MM.1S (cell line): ENCODE data around the gene APOB.

Experiments
- DNase-seq: peaks from one replicate; pipeline ENCODE4 v3.0.0-alpha.2; 2015
- H2AFZ ChIP-seq: fragments of 300-600 bp; sonication (generic); 2 replicates; pipeline ENCODE4 v1.6.0; 2016; ENCODE audit warnings: antibody characterized with exemption, low read length
- H3F3A ChIP-seq: fragments of 300-600 bp; sonication (generic); 2 replicates; pipeline ENCODE4 v1.6.1; 2016; ENCODE audit warnings: mild to moderate bottlenecking, antibody characterized with exemption, low read length, moderate library complexity, mixed read lengths; ENCODE audit not compliant: insufficient read depth
- H3K27ac ChIP-seq: fragments of 300-600 bp; sonication (generic); 2 replicates; pipeline ENCODE4 v1.5.1; 2016; ENCODE audit warnings: mild to moderate bottlenecking, low read length
- H3K27me3 ChIP-seq: fragments of 300-600 bp; sonication (generic); replicated peaks from 2 replicates; pipeline ENCODE4 v1.6.0; 2016; ENCODE audit warnings: low read length; ENCODE audit not compliant: insufficient read depth
- H3K36me3 ChIP-seq: fragments of 300-600 bp; sonication (generic); replicated peaks from 2 replicates; pipeline ENCODE4 v1.6.1; 2016; ENCODE audit warnings: mild to moderate bottlenecking, low read length, mixed read lengths; ENCODE audit not compliant: insufficient read depth
- H3K4me1 ChIP-seq: fragments of 300-600 bp; sonication (generic); 2 replicates; pipeline ENCODE4 v1.6.1; 2016; ENCODE audit warnings: low read length, mixed read lengths
- H3K4me2 ChIP-seq: fragments of 300-600 bp; sonication (generic); 2 replicates; pipeline ENCODE4 v1.6.0; 2016; ENCODE audit warnings: low read depth, low read length
- H3K4me3 ChIP-seq: fragments of 300-600 bp; sonication (generic); 2 replicates; pipeline ENCODE4 v1.5.1; 2016; ENCODE audit warnings: low read length, mixed read lengths
- H3K79me2 ChIP-seq: fragments of 300-600 bp; sonication (generic); 2 replicates; pipeline ENCODE4 v1.6.1; 2016; ENCODE audit warnings: mixed run types, low read length, mixed read lengths
- H3K9ac ChIP-seq: fragments of 300-600 bp; sonication (generic); 2 replicates; pipeline ENCODE4 v1.6.1; 2016; ENCODE audit warnings: low read length, mixed read lengths
- H3K9me2 ChIP-seq: fragments of 300-600 bp; sonication (generic); replicated peaks from 2 replicates; pipeline ENCODE4 v1.6.1; 2016; ENCODE audit warnings: mild to moderate bottlenecking, low read length, mixed read lengths; ENCODE audit not compliant: insufficient read depth
- H3K9me3 ChIP-seq: fragments of 300-600 bp; sonication (generic); replicated peaks from 2 replicates; pipeline ENCODE4 v1.6.1; 2016; ENCODE audit warnings: mild to moderate bottlenecking, low read length, mixed read lengths; ENCODE audit not compliant: insufficient read depth
- H4K20me1 ChIP-seq: fragments of 300-600 bp; sonication (generic); 2 replicates; pipeline ENCODE4 v1.6.1; 2016; ENCODE audit warnings: mild to moderate bottlenecking, low read length, moderate library complexity, mixed read lengths; ENCODE audit not compliant: insufficient read depth
- CTCF ChIP-seq: fragments of 300-600 bp; sonication (generic); IDR thresholded peaks from 2 replicates; pipeline ENCODE4 v1.5.1; 2016; ENCODE audit warnings: antibody characterized with exemption, low read length, mixed read lengths
- EZH2 ChIP-seq: fragments of 300-600 bp; sonication (generic); optimal IDR thresholded peaks from 2 replicates; pipeline ENCODE3; 2017; ENCODE audit warnings: low read depth, mild to moderate bottlenecking, antibody characterized with exemption, low read length, mixed read lengths
- EZH2phosphoT487 ChIP-seq: fragments of 300-600 bp; sonication (generic); IDR thresholded peaks from 2 replicates; pipeline ENCODE4 v1.6.1; 2018; ENCODE audit warnings: antibody characterized with exemption, low read length

The APOB gene

GRCh38 chr2:21046506-21046905, 2.6 kb upstream of the APOB start:
- Histone ChIP-seq H3K27ac (no peak overlapping the region), H3K4me3 (no peak overlapping the region), H3K27me3 (no peaks in the 10 kb centered on the region), H3K9ac (no peak overlapping the region), H3K4me2 (no peak overlapping the region), H4K20me1 (no peaks in the 10 kb centered on the region), H3K9me3 (no peaks in the 10 kb centered on the region), H3K79me2 (no peaks in the 10 kb centered on the region), H3K9me2 (no peaks in the 10 kb centered on the region), H3F3A (no peaks in the 10 kb centered on the region), H3K36me3 (no peaks in the 10 kb centered on the region), H2AFZ (no peak overlapping the region), H3K4me1 (no peaks in the 10 kb centered on the region)
- TF ChIP-seq EZH2 (no peak), EZH2phosphoT487 (no peak), CTCF (no peak)
- no peak for DNase-seq

- Histone ChIP-seq H3K9ac (no peak overlapping the region), H3K4me2 (no peak overlapping the region), H3K4me3 (no peak overlapping the region), H3K36me3 (no peaks in the 10 kb centered on the region), H3K79me2 (no peaks in the 10 kb centered on the region), H3K27me3 (no peaks in the 10 kb centered on the region), H3F3A (no peaks in the 10 kb centered on the region), H4K20me1 (no peaks in the 10 kb centered on the region), H3K27ac (no peak overlapping the region), H2AFZ (no peak overlapping the region), H3K4me1 (no peaks in the 10 kb centered on the region), H3K9me3 (no peaks in the 10 kb centered on the region), H3K9me2 (no peaks in the 10 kb centered on the region)
- DNase-seq = no peak
- TF ChIP-seq EZH2 = no peak
- no peak for TF ChIP-seq CTCF
- no peak for TF ChIP-seq EZH2phosphoT487
These were observed 960 bp upstream of the APOB start for GRCh38 chr2:21044694-21045371.

GRCh38 chr2:21042958-21043743, 722 bp downstream of the APOB start:
- no peaks in the 10 kb centered on the region for H3K36me3 ChIP-seq
- no peaks in the 10 kb centered on the region for H3K4me1 ChIP-seq
- H3K9ac ChIP-seq = no peak overlapping the region
- peak overlapping the region; percentile 44 for H3K4me3 ChIP-seq
- H3K4me2 ChIP-seq = peak overlapping the region; percentile 80
- H3K27ac ChIP-seq = no peak overlapping the region
- H2AFZ ChIP-seq = peak overlapping the region; percentile 60
- H3F3A ChIP-seq = no peaks in the 10 kb centered on the region
- H3K27me3 ChIP-seq = no peaks in the 10 kb centered on the region
- H4K20me1 ChIP-seq = no peaks in the 10 kb centered on the region
- H3K79me2 ChIP-seq = no peaks in the 10 kb centered on the region
- H3K9me2 ChIP-seq = no peaks in the 10 kb centered on the region
- H3K9me3 ChIP-seq = no peaks in the 10 kb centered on the region
- DNase-seq = peak; percentile 49
- TF ChIP-seq EZH2phosphoT487 (no peak), CTCF (peak; percentile 99), EZH2 (no peak)
